HG02798 (cell line): ENCODE results near the gene SEZ6L2.

Source experiments
- ATAC-seq: cut with Tn5 transposase; IDR thresholded peaks from one replicate; pipeline ENCODE4 v1.9.1; 2021; ENCODE audit warnings: mild to moderate bottlenecking; ENCODE audit not compliant: unreplicated experiment, poor library complexity

The SEZ6L2 gene

DNA sequence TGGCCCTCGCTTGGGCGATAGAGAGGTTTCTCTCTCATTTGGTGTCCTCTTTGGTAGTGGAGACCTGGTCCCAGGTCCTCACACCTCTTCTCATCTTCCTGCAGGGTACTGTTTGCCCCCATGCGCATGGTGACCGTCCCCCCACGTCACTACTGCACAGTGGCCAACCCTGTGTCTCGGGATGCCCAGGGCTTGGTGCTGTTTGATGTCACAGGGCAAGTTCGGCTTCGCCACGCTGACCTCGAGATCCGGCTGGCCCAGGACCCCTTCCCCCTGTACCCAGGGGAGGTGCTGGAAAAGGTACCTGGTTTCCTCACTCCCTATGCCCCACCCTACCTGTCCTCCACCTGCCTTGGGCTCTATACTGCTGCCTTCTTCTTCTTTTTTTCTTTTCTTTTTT lies 68.6 kb downstream of the SEZ6L2 start:
- ATAC-seq, result no peak

DNA sequence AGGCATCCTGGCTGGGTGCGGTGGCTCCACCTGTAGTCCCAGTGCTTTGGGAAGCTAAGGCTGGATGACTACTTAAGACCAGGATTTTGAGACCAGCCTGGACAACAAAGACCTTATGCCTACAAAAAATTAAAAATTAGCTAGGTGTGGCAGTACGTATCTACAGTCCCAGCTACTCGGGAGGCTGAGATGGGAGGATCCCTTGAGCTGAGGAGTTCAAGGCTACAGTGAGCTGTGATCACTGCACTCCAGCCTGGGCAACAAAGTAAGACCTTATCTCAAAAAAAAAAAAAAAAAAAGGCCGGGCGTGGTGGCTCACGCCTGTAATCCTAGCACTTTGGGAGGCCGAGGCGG lies 73.0 kb downstream of the SEZ6L2 start:
- ATAC-seq, result no peak

DNA sequence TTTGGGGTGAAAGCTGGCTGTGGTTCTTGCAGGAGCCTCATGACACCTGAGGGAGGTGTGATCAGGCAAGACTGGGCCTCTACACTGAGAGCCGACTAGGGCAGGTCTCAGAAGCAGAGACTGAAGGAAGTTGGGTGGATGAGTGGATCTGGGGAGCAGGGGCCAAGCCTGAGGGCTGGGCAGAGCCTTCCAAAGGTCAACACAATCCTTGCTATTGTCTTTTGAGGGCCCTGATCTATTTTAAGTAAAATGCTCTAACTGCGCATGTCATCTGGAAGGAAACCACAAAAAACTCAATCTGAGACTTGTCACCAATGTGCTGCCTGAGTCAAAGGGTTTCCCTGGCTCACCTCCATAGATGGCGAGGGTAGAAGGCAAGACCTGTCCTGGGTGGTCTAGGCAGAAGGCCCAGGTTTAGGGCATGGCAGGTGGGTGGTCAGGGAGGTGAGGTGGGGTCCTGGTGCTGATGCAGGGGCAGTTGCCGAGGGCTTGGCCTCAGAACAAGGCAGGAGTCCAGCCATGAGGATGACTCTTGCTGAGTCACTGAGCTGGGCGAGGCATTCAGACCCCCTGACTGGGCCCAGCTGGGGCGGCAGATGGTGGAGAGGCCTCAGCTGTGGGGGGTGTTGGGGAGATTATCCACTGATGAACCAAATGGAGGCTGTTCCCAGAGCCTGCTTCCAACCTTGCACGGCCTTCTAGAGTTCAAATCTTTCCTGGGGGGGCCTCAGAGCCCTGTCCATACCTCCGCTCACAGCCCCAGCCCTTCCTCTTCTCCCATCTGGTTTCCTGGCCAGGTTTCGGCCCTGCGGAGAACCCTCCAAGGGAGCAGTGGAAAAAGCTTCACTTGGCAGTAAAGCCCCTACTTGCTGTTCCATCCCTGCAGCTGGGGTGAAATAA lies 74.0 kb downstream of the SEZ6L2 start:
- no peak for ATAC-seq

GRCh38 chr16:29824589-29825144 lies 74.7 kb downstream of the SEZ6L2 start:
- no peak for ATAC-seq

DNA sequence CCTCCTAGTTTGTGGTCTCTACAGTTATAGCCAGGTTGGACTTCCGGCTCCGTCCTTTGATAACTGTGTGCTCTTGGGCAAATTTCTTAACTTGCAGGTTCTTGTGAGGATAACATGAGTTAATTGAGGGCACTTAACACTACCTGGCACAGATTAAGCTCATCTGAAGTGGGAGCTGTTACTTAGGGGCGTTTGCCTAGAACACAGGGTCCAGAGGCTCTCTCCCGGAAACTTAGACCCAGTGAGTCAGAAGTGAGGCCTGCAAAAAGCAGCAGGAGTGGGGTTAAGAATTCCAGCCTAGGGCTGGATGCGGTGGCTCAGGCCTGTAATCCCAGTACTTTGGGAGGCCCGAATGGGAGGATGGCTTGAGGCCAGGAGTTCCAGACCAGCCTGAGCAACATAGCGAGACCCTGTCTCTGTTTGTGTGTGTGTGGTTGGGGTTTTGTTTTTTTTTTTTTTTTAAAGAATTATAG lies 77.7 kb downstream of the SEZ6L2 start:
- no peak for ATAC-seq
